NCI-H345 treated with DMSO at 0.1 percent for 48 hours (cell line): Measurements from ENCODE around the gene RAB20.
"Not testable (repeated sequence)": the region's sequence is repeated elsewhere in the genome, so short reads cannot be mapped to it uniquely, and the experiment has no call there.

Experiments used
- DNase-seq: peaks from one replicate; lab custom pipeline; 2025; ENCODE audit not compliant: unreplicated experiment; lab: John Stamatoyannopoulos, UW

The RAB20 gene

DNA sequence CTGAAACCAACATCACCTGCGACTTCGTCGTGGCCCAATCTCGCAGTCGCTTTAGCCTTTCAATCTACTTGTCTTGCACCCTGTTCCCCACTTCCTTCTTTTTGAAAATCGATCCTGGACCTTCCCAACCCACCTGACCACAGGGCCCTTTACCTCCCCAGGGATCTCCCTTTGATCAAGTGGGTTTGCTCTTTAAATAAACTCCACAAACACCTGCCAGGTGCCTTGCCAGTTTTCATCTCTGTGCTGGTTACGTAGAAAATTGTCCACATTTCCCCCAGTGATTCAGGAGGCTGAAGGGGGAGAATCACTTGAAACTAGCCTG lies 14.5 kb upstream of the RAB20 start:
- DNase-seq: no peak

DNA sequence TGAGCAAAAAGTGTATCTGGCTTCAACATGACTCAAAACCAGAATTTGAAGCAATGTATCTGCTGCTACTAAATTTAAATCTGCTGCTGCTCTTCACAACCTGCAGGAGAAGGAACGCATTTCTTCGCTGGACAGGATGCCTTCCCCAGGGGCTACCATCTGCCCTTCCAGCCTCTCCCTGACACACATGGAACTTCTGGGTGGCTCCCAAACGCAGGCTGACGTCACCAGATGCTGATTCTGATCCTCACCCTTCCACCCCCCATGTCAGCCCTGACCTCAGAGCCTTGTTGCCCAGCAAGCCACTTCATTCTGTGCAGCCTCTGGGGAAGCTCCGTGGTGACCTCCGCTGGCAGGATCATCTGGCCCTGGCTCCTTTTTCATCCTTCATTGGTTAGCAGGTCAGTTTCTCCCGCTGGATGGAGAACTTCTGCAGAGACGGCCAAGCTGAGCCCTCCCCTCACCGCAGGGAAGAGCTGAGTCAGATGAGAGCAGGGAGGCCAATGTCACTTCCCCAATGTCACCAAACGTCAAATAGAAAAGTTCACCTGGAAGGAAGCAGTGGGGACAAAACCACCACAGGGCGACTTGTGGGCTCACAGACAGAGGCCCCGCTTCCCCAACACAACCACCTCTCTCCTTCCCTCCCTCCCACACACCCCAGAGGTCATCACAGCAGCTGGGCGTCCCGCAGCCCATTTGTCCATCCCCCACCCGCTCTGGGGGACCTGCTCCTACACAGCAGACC lies 14.0 kb upstream of the RAB20 start:
- no peak for DNase-seq

DNA sequence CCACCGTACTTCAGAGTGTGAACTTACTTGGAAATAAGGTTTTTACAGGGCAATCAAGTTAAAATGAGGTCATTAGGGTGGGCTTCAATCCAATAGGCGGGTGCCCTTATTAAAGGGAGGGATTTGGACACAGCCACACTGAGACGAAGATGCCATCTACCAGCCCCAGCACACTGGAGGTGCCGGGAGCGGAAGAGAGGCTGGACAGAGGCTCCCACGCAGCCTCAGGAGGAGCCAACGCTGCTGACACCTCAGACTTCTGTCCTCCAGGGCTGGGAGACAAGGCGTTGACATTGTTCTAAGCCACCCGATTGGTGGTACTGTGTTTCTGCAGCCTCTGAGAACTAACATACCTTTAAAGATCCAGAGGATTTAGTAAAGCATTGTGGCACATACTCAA lies 12.6 kb upstream of the RAB20 start:
- no peak for DNase-seq

DNA sequence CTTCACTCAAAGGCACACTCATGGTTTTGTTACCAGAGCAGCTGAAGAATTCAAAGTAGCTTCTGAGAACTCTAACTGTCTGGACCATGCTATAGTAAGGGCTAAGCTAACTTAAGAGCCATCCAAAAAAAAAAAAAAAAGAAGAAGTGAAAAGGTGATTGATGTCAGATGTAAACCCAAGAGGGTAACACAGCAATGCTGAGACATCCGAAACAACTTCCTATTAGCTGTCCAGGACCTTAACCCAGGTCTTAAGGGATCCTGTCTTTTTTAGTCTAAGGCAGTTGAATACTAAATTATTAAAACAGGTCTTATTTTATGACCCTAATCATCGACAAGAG lies 11.2 kb upstream of the RAB20 start:
- DNase-seq: no peak

DNA sequence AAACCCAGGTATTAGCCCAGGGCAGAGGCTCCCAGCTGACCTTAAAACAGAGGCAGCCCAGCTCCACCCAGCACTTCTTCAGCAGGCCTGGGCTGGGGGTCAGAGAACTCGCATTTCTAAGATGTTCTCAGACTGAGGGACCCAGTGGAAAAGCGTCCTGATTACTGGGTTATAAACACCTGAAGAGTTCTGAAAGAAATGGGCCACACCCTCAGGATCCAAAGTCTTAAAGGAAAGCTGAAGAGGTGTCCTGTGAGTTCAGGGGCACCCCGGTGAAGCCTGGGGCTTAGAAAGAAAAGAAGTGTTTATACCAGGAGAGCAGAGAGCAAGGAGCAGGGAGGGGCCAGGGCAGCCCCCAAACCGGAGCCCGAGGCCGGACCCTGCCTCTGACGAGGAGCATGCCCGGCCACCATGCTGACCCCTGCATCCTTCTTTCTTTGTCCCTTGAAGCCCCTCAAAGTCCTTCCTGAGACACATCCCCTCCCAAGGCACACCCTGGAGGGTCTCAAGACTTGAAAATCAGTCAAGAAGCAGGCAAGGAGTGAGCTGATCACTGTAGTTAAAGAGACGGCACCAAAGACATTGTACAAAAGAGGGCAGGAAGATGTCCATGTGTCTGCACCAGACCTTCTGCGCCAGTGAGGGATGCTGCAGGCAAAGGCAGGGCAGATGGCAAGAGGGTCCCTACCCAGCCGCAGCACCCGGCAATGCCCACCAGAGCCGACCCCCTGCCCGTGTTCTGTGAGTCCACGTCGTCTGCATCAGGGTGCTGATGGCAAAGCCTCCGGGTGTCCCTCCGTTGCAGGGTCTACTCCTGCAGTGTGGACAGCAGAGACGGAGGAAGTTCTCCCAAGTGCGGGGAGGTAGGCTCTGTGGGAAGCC lies 10.6 kb upstream of the RAB20 start:
- DNase-seq: no peak

DNA sequence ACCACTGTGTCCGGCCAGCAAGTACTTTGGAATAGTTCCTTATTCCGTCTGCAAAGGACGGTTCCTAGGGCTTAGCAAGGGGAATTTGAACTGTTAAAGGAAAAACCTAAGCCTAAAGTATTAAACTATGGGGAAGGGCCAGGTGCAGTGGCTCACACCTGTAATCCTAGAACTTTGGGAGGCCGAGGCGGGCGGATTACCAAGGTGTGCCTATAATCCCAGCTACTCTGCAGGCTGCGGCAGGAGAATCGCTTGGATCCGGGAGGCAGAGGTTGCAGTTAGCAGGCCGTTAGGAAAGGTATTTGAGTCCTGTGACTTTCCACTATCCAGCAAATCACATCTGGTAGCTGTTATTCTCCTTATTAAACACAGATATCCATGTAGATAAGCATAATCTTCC lies 9.4 kb upstream of the RAB20 start:
- no peak for DNase-seq

DNA sequence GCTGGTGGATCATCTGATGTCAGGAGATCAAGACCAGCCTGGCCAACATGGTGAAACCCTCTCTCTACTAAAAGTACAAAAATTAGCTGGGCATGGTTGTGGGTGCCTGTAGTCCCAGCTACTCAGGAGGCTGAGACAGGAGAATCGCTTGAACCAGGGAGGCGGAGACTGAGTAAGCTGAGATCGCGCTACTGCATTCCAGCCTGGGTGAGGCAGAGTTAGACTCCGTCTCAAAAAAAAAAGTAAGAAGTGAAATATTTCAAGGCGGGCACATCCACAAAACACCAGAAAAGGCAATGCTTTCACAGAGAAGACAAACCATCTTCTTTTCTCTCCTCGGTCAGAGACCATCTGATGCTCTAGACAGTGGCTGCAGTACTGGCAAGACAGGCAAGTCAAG lies 8.4 kb upstream of the RAB20 start:
- not testable (repeated sequence) for DNase-seq

DNA sequence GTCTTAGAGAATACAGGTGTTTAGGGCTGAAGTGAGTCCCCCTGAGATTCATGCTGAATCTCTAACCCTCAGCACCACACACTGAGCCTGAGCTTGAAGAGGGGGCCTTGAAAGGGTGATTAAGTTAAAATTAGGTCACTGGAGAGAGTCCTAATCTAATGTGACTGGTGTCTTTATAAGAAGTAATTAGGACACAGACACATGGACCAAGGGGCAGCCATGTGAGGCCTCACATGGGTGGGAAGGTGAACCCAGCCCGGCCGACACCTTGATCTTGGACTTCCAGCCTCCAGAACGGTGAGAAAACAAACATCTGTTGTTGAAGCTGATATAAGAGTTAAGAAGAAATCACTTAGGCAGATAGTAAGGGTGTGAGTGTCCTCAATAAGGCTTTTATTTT lies 7.1 kb upstream of the RAB20 start:
- no peak for DNase-seq

DNA sequence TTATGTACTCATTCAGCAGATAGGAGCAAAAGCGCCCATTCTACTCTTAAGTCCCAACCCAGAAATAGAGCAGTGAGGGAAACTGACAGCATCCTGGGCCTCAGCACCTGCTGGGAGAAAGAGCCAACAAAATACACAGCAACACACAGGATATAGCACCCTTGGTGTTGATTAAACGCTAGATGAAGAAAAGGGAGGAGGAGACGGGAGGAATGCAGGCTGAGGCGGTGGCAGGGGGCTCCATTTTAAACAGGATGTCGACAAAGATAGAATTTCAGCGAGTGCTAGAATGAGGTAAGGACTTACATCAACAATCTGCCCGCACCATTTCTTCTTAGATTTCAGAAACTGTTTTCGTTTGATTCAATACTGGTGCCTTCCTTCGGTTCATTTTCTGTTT lies 4.6 kb upstream of the RAB20 start:
- DNase-seq: no peak

DNA sequence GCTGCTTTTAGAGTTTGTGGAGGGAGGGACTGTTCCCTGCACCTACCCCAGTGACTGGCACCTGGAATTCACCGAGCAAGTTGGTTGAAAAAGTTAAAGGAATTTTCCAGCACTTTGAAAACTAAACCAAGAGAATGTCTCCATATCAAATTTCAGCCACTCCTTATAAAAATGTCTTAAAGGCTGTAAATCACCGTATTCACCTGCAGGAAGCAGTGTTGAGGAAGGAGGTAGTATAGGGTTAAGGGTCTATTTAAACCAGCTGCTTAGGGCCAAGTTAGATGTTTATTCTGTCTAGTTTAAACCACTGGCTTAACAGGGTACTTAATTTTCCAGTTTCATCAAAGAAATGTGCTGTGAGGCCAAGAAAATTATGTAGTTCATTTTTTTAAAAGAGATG lies 3.8 kb upstream of the RAB20 start:
- DNase-seq: no peak

DNA sequence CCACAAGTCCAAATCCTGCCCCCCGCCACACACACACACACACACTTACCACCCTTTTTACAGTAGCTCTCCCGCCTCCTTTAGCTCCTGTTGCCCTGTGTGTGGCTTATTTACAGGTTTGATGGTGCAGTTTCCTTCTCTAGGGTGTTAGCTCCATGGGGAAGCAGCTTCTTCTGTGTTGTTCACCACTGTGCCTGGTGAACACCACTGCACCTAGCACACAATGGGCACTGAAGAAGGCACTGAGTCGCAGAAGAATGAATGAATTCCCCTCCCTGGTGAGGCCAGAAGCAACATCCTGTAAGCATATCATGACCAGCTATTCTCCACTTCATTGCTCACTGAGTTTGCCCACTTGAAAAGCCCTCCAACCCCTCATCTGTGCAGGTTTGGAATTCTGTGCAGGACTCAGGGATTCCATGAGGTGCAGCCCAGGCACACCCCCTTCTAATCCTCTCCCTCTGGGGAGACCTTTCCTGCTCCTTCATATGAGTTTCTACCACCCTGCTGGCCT lies 3.0 kb upstream of the RAB20 start:
- DNase-seq: no peak

DNA sequence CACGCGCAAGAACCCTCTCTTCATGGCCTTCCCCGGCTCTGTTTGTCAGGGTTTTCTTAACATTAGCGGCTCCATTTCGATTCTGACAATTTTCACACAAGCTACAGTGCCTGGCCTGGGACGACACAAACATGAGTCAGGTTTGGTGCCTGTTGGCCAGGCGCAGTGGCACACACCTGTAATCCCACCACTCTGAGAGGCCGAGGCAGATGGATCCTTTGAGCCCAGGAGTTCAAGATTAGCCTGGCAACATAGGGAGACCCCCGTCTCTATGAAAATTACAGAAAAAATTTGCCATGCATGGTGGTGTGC lies 1.9 kb upstream of the RAB20 start:
- DNase-seq: no peak

DNA sequence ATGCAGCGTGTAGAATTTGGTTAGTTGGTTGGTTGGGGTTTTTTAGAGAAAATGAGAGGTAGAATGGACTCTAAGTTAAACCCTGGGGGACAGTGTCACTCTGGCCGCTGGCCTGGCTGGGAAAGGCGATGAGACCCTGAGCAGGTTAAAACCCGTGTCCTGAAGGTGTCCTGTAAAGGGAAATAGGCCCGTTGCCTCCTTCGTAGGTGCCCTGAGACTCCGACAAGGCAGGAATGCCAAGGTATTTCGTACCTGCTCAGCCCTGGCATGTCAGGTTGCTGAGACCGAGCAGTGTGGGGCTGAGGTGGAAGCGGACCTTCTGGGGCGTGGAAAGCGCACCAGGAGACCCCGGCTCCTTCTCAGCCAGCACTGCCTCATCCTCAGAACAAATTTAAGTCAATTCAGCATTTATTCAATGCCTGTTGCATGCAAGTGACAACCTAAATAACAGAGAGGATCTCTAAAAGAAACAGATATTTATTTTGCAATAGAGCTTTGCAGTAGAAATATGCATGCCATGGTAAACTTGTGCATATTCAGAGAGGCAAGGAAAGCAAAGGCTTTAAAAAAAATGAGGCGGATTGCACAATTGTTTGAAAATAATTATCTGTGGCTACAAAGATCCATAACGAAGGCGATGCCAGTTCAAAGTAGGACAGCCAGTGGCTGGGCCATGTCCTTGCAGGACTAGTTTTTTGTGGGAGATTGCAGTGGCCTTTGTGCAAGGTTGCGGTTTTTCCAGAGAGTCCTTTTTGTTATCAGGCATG lies 1.4 kb upstream of the RAB20 start:
- no peak for DNase-seq

DNA sequence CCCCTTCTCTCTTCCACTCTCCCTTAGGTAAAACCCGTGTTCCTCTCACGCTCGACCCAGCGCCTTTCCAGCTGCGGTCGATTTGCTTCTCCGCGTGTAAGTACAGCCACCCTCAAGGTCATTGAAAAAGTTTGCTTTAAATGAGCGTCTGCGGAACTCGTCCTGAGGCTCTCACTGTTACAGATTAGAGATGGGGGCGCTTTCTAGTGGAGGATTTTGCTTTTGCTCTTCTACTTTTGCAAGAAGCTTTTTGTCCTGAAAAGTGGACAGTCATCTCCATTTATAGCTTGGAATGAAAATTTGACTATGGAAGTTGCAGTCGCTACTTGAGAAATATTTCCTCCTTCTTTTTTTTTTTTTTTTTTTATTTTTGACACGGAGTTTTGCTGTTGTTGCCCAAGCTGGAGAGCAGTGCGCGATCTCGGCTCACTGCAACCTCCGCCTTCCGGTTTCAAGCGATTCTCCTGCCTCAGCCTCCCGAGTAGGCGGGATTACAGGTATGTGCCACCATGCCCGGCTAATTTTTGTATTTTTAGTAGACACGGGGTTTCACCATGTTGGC lies 595 bp upstream of the RAB20 start:
- no peak for DNase-seq

DNA sequence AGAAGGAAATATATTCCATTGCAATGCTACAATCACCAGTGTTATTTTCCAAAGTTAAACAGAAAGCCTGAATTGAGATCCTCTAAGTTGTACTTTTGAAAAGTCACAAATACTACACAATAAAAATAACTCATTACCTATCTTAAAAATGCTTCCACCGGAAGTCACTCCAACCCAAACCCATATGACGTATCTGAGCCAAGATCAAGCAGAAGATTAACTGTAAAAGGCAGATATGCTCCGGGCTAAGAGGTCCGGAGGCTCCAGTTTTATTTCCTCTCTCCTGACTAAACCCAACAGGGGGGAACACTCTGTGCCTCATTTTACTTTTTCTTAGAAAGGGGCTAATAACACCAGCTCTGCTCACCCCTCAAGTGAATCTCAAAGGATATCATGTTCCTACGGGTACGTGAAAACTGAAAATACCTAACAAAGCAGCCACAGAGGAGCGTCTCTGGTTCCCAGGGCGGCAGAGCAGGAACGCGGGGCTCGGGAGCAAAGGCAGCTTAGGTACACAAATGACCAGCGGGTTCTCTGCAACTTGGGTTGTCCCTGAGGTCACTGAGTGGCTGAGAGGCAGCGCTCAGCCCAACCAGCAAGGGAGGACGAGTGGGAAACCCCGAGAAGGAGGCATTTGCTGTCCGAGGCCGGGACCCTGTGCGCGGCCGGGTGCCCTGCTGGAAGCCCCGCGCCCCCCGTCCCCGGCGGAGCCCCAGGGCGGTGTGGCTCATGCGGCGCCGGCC lies 750 bp downstream of the RAB20 start:
- no peak for DNase-seq

DNA sequence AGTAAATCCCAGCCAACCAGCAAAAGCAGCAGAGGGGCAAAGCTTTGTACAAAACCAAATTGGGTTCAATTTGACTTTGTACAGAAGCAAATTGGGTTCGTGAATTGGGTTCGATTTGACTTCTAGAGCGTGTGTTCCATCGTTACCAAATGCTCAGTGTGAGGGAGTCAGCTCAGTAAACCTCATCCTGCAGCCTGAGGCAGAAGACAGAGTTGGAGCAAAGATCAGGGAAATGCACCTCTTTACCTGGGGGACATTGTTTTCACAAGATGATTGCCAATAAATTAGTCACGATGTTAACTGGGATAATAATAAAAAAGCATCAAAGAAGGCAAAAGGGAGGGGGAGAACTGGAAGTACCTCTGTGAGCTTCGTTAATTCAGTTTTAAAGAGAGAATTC lies 1.5 kb downstream of the RAB20 start:
- no peak for DNase-seq

DNA sequence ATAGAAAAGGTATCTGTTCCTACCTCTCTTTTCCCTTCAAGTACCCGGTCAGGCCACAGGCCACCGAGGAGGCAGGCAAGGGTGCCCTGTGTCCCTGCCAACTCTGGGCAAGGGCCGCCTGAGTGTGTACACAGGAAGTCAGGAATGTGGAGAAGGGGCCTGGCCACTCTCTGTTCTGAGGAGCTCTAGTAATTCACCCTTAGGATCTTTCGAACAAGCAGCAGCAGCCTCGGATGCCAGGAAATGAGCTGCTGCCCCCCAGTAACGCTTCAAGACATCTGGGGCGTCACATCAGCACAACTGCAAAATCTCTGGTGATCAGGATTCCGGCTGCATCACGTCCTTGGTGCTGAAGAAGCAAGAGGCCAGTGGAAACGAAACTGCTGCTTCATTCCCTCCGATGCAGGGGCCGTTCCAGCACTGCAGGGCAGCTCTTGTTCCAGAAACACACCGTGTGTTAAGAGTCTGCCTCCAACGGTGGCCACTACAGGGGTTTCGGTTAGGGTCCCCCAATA lies 2.0 kb downstream of the RAB20 start:
- DNase-seq: no peak

DNA sequence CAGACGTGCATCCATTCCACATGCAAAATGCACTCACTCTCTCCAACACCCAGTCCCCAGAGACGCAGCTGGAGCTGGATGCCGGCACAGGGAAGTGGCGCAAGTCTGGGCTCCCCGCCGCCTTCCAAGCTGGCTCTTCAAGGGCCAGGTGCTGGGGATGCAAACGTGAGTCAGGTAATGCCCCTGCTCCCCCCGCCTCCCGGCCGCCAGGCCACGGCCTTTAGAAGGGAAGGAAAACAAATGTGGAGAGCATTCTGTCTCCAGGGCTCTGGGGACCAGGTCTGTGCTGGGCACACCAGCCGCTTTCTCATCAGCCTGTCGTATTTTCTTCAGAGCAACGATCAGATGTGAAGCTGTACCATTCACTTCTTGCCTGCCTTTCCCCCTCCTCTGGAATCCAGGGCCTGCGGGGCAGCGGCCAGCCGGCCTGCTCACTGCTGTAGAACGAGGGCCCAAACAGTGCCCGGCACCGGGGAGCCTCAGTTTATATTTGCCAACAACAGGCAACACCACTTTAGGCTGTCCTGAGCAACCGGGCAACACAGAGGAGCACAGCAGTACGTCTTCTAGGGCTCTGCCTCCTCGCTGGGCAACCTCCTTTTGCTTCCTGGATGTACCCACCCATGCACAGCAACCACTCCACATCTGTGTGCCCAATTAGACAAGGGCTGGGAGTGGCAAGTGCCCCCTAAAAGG lies 3.8 kb downstream of the RAB20 start:
- no peak for DNase-seq

DNA sequence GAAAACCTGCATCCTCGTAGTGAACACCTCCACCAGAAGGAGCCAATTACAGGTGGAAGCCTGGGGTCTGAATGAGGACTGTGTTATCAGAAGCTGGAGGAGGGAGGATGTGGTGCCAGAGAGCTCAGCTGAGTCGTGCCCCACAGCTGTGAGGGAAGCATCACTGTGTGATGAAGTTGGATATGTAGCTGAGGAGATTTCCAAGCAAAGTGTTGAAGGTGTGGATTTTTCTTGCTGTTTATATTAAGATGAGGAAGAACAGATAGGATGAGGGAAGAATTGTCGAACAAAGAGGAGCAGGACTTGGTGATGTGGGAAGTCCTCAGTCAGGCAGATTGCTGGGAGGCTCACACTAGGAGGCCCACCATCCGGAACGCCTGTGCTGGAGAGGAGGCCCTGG lies 4.4 kb downstream of the RAB20 start:
- no peak for DNase-seq

DNA sequence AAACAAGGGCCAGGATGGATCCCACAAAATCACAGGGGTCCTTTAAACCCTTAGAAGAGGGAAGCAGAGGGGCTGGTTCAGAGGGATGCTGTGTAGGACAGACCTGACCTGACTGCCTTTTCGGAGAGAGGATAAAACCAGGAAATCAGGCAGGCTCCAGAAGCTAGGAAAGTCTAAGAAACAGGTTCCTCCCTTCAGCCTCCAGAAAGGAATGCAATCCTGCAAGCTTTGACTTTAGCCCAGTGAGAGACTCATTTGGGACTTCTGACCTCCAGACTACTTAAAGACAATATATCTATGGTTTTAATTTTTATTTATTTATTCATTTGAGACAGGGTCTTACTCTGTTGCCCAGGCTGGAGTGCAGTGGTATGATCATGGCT lies 5.3 kb downstream of the RAB20 start:
- no peak for DNase-seq
